ENCODE measurements around the gene ZNF425. TPM values are rescaled to one million over a fixed set of nuclear protein-coding genes. Genes with fewer than 3 reads are reported as not detected.

Gene ZNF425
- total and polyA plus RNA-seq, 7 donors, result 0.60 to 4.9 (median 2.9) TPM

- Histone ChIP-seq H3K4me3 (no peak overlapping the region), H3K36me3 (peaks cover 0 to 6% (median 2%) of the 10 kb centered on the region in 4 donors), H3K4me1 (no peaks in the 10 kb centered on the region), H3K9me3 (no peaks in the 10 kb centered on the region), H3K27me3 (no peaks in the 10 kb centered on the region), H3K27ac (no peak overlapping the region)
- no peak for DNase-seq
- intact Hi-C loops (cut with DNase I), result no loop called here
- no peak for TF ChIP-seq EP300 (IDR thresholded peaks at IDR 0.05)
- no peak for TF ChIP-seq POLR2A (IDR thresholded peaks at IDR 0.05)
- TF ChIP-seq CTCF (IDR thresholded peaks at IDR 0.05), result no peak
- TF ChIP-seq POLR2AphosphoS5 (IDR thresholded peaks at IDR 0.05), result no peak
- WGBS, 2 donors, result 93 to 97% methylated on average over 9 of the region's 9 CpGs
These were observed 10.0 kb upstream of the ZNF425 start for GRCh38 chr7:149136118-149136517.

GRCh38 chr7:149133028-149133710, 7.0 kb upstream of the ZNF425 start:
- Histone ChIP-seq H3K4me3 (no peak overlapping the region), H3K36me3 (peaks cover 0 to 20% (median 7%) of the 10 kb centered on the region in 4 donors), H3K27ac (no peak overlapping the region), H3K4me1 (peaks cover 0 to 2% (median 0%) of the 10 kb centered on the region in 4 donors), H3K9me3 (peaks cover 0 to 5% (median 0%) of the 10 kb centered on the region in 4 donors), H3K27me3 (no peaks in the 10 kb centered on the region)
- peak; percentile 6 for DNase-seq
- intact Hi-C loops (cut with DNase I), result no loop called here
- TF ChIP-seq POLR2AphosphoS5 (IDR thresholded peaks at IDR 0.05) (no peak), EP300 (IDR thresholded peaks at IDR 0.05) (no peak), POLR2A (IDR thresholded peaks at IDR 0.05) (no peak), CTCF (IDR thresholded peaks at IDR 0.05) (no peak)
- 95 to 96% methylated on average over 2 of the region's 2 CpGs for WGBS, 2 donors

GRCh38 chr7:149130572-149131198, 4.6 kb upstream of the ZNF425 start:
- peaks cover 0 to 7% (median 0%) of the 10 kb centered on the region in 4 donors for H3K4me1 ChIP-seq
- no peak for TF ChIP-seq POLR2AphosphoS5 (IDR thresholded peaks at IDR 0.05)
- no peak for TF ChIP-seq CTCF (IDR thresholded peaks at IDR 0.05)
- no peak for TF ChIP-seq POLR2A (IDR thresholded peaks at IDR 0.05)
- TF ChIP-seq EP300 (IDR thresholded peaks at IDR 0.05), result no peak
- no peak overlapping the region for H3K4me3 ChIP-seq
- peaks cover 0 to 5% (median 0%) of the 10 kb centered on the region in 4 donors for H3K9me3 ChIP-seq
- peaks cover 0 to 20% (median 7%) of the 10 kb centered on the region in 4 donors for H3K36me3 ChIP-seq
- no peak for DNase-seq
- intact Hi-C loops (cut with DNase I), result no loop called here
- no peak overlapping the region for H3K27ac ChIP-seq
- H3K27me3 ChIP-seq, result no peaks in the 10 kb centered on the region
- WGBS, 2 donors, result 96 to 98% methylated on average over 5 of the region's 5 CpGs

GRCh38 chr7:149126662-149127266, 640 bp upstream of the ZNF425 start:
- Histone ChIP-seq H3K4me3 (peak overlapping the region; percentile 87 to 99 (median 90)), H3K4me1 (peaks cover 0 to 17% (median 13%) of the 10 kb centered on the region in 4 donors), H3K9me3 (peaks cover 0 to 5% (median 0%) of the 10 kb centered on the region in 4 donors), H3K36me3 (peaks cover 0 to 20% (median 7%) of the 10 kb centered on the region in 4 donors), H3K27me3 (no peaks in the 10 kb centered on the region), H3K27ac (peak overlapping the region; percentile 96 to 99 (median 97))
- intact Hi-C loops (cut with DNase I), result loop anchor here (1.0 to 10.0 kb wide), 7 partner anchors 21 to 424 kb away; partner anchors contain the start of genes EZH2, ZNF282, ZNF398 and ZNF746
- no peak for TF ChIP-seq CTCF (IDR thresholded peaks at IDR 0.05)
- DNase-seq, result peak; percentile 76
- WGBS, 2 donors, result 0 to 1% methylated on average over 48 of the region's 48 CpGs

Measured in sigmoid colon (tissue), 7 donors.